GM21390 (cell line): ENCODE data around the gene DNAI1.
"Not testable (repeated sequence)": the region's sequence is repeated elsewhere in the genome, so short reads cannot be mapped to it uniquely, and the experiment has no call there.

Source experiments
- ATAC-seq: cut with Tn5 transposase; IDR thresholded peaks from one replicate; pipeline ENCODE4 v1.9.1; 2021; ENCODE audit not compliant: unreplicated experiment

Gene DNAI1

GRCh38 chr9:34458013-34458958 is at the start of gene DNAI1, which contains the start of gene FAM219A:
Gene DNAI1, plus strand, starts transcription at chr9:34458805. Its CDS starts 201 bp downstream, at chr9:34459006.
Gene FAM219A, minus strand, starts transcription at chr9:34458570. Its CDS starts 307 bp downstream, at chr9:34458263.
- ATAC-seq, result peak; percentile 98

- no peak for ATAC-seq
These were observed 49.5 kb upstream of the DNAI1 start for GRCh38 chr9:34409154-34409553.

- ATAC-seq, result no peak
These were observed 46.3 kb upstream of the DNAI1 start for GRCh38 chr9:34412336-34412735.

GRCh38 chr9:34413231-34413852 is 45.3 kb upstream of the DNAI1 start:
- ATAC-seq, result no peak

GRCh38 chr9:34417734-34418133 is 40.9 kb upstream of the DNAI1 start:
- ATAC-seq, result no peak

- no peak for ATAC-seq
These were observed 38.7 kb upstream of the DNAI1 start for GRCh38 chr9:34419716-34420504.

- no peak for ATAC-seq
These were observed 32.1 kb upstream of the DNAI1 start for GRCh38 chr9:34426347-34427074.

GRCh38 chr9:34428325-34428958 is 30.2 kb upstream of the DNAI1 start:
- ATAC-seq, result no peak

GRCh38 chr9:34430843-34431437 is 27.7 kb upstream of the DNAI1 start:
- ATAC-seq, result no peak

- ATAC-seq, result no peak
These were observed 26.9 kb upstream of the DNAI1 start for GRCh38 chr9:34431667-34432066.

- peak; percentile 60 for ATAC-seq
These were observed 21.3 kb upstream of the DNAI1 start for GRCh38 chr9:34437006-34437925.

- ATAC-seq, result not testable (repeated sequence)
These were observed 20.7 kb upstream of the DNAI1 start for GRCh38 chr9:34437926-34438307.

- not testable (repeated sequence) for ATAC-seq
These were observed 20.1 kb upstream of the DNAI1 start for GRCh38 chr9:34438465-34438864.

- ATAC-seq, result no peak
These were observed 18.6 kb upstream of the DNAI1 start for GRCh38 chr9:34440017-34440416.

- ATAC-seq, result no peak
These were observed 15.8 kb upstream of the DNAI1 start for GRCh38 chr9:34442770-34443169.

- ATAC-seq, result no peak
These were observed 15.1 kb upstream of the DNAI1 start for GRCh38 chr9:34443533-34443932.

GRCh38 chr9:34443976-34444375 is 14.6 kb upstream of the DNAI1 start:
- no peak for ATAC-seq

GRCh38 chr9:34446468-34446891 is 12.1 kb upstream of the DNAI1 start:
- no peak for ATAC-seq

GRCh38 chr9:34446951-34447350 is 11.7 kb upstream of the DNAI1 start:
- ATAC-seq, result no peak
